IPS DF 6.9 (cell line): ENCODE measurements around the gene PAX5.

Experiments
- DNase-seq: peaks from one replicate; pipeline ENCODE4 v3.0.0-alpha.2; 2013; ENCODE audit warnings: low read depth, low spot score
- H3K27ac ChIP-seq: one replicate; pipeline ENCODE4 v1.5.1; 2013; ENCODE audit warnings: low read length, control low read depth
- H3K27me3 ChIP-seq: 2 replicates; pipeline ENCODE4 v1.6.1; 2013; ENCODE audit warnings: mild to moderate bottlenecking, low read length; ENCODE audit not compliant: control insufficient read depth, insufficient read depth
- H3K36me3 ChIP-seq: 2 replicates; pipeline ENCODE4 v1.6.1; 2013; ENCODE audit warnings: low read length; ENCODE audit not compliant: control insufficient read depth, insufficient read depth
- H3K4me1 ChIP-seq: 2 replicates; pipeline ENCODE4 v1.6.1; 2013; ENCODE audit warnings: low read length; ENCODE audit not compliant: control insufficient read depth, insufficient read depth
- H3K4me3 ChIP-seq: 2 replicates; pipeline ENCODE4 v1.5.1; 2013; ENCODE audit warnings: mild to moderate bottlenecking, low read length
- H3K9me3 ChIP-seq: 2 replicates; pipeline ENCODE4 v1.6.1; 2013; ENCODE audit warnings: low read length, inconsistent platforms; ENCODE audit not compliant: control insufficient read depth, insufficient read depth
- WGBS: extraction: QIAGEN DNeasy Blood & Tissue Kit; methylation state at CpG from one replicate; pipeline ENCODE4 v1.1.7; 2013; ENCODE audit warnings: mixed read lengths, missing lambda C conversion rate; ENCODE audit not compliant: insufficient read length, insufficient coverage; 5-methylcytosine and 5-hydroxymethylcytosine counted together

PAX5 gene

GRCh38 chr9:36960575-36960955 is 73.5 kb downstream of the PAX5 start:
- Histone ChIP-seq H3K27me3 (no peaks in the 10 kb centered on the region), H3K4me3 (no peak overlapping the region), H3K9me3 (no peaks in the 10 kb centered on the region), H3K27ac (no peak overlapping the region), H3K4me1 (no peaks in the 10 kb centered on the region), H3K36me3 (no peaks in the 10 kb centered on the region)
- DNase-seq: no peak
- WGBS: no CpG with 5 or more reads among the region's 7 CpGs

- WGBS: no CpG with 5 or more reads among the region's 12 CpGs
- Histone ChIP-seq H3K36me3 (no peaks in the 10 kb centered on the region), H3K9me3 (no peaks in the 10 kb centered on the region), H3K27ac (no peak overlapping the region), H3K4me1 (no peaks in the 10 kb centered on the region), H3K4me3 (no peak overlapping the region), H3K27me3 (no peaks in the 10 kb centered on the region)
- DNase-seq: no peak
These were observed 74.1 kb downstream of the PAX5 start for GRCh38 chr9:36959681-36960574.

GRCh38 chr9:36956908-36957307 is 77.2 kb downstream of the PAX5 start:
- no peaks in the 10 kb centered on the region for H3K9me3 ChIP-seq
- WGBS: no CpG with 5 or more reads among the region's 9 CpGs
- no peaks in the 10 kb centered on the region for H3K27me3 ChIP-seq
- H3K27ac ChIP-seq: no peak overlapping the region
- DNase-seq: no peak
- no peaks in the 10 kb centered on the region for H3K36me3 ChIP-seq
- no peaks in the 10 kb centered on the region for H3K4me1 ChIP-seq
- no peak overlapping the region for H3K4me3 ChIP-seq

GRCh38 chr9:36950389-36950788 is 83.7 kb downstream of the PAX5 start:
- no peak overlapping the region for H3K4me3 ChIP-seq
- no peaks in the 10 kb centered on the region for H3K9me3 ChIP-seq
- H3K27me3 ChIP-seq: no peaks in the 10 kb centered on the region
- no peaks in the 10 kb centered on the region; the same call in 1 of the 2 replicates for H3K4me1 ChIP-seq
- no peak overlapping the region for H3K27ac ChIP-seq
- H3K36me3 ChIP-seq: no peaks in the 10 kb centered on the region
- DNase-seq: no peak
- no CpG with 5 or more reads among the region's 4 CpGs for WGBS

GRCh38 chr9:36949466-36949865 is 84.6 kb downstream of the PAX5 start:
- no peak overlapping the region for H3K4me3 ChIP-seq
- no peak overlapping the region for H3K27ac ChIP-seq
- H3K9me3 ChIP-seq: no peaks in the 10 kb centered on the region
- no peaks in the 10 kb centered on the region for H3K36me3 ChIP-seq
- WGBS: no CpG with 5 or more reads among the region's 6 CpGs
- no peaks in the 10 kb centered on the region; the same call in 1 of the 2 replicates for H3K4me1 ChIP-seq
- no peaks in the 10 kb centered on the region for H3K27me3 ChIP-seq
- no peak for DNase-seq

GRCh38 chr9:36948051-36948450 is 86.0 kb downstream of the PAX5 start:
- no CpG with 5 or more reads among the region's 13 CpGs for WGBS
- Histone ChIP-seq H3K27me3 (no peaks in the 10 kb centered on the region), H3K36me3 (no peaks in the 10 kb centered on the region), H3K27ac (no peak overlapping the region), H3K9me3 (no peaks in the 10 kb centered on the region), H3K4me3 (no peak overlapping the region), H3K4me1 (no peaks in the 10 kb centered on the region; the same call in 1 of the 2 replicates)
- DNase-seq: no peak

GRCh38 chr9:36946653-36947052 is 87.4 kb downstream of the PAX5 start:
- Histone ChIP-seq H3K4me1 (no peaks in the 10 kb centered on the region; the same call in 1 of the 2 replicates), H3K9me3 (no peaks in the 10 kb centered on the region), H3K27me3 (no peaks in the 10 kb centered on the region), H3K36me3 (no peaks in the 10 kb centered on the region), H3K4me3 (no peak overlapping the region), H3K27ac (no peak overlapping the region)
- no peak for DNase-seq
- WGBS: no CpG with 5 or more reads among the region's 5 CpGs

GRCh38 chr9:36945999-36946398 is 88.1 kb downstream of the PAX5 start:
- no CpG with 5 or more reads among the region's 14 CpGs for WGBS
- no peaks in the 10 kb centered on the region; the same call in 1 of the 2 replicates for H3K4me1 ChIP-seq
- no peak overlapping the region for H3K4me3 ChIP-seq
- H3K27me3 ChIP-seq: no peaks in the 10 kb centered on the region
- H3K27ac ChIP-seq: no peak overlapping the region
- DNase-seq: no peak
- H3K9me3 ChIP-seq: no peaks in the 10 kb centered on the region
- H3K36me3 ChIP-seq: no peaks in the 10 kb centered on the region

- no peaks in the 10 kb centered on the region for H3K36me3 ChIP-seq
- no peak for DNase-seq
- no CpG with 5 or more reads among the region's 8 CpGs for WGBS
- no peaks in the 10 kb centered on the region for H3K9me3 ChIP-seq
- H3K4me3 ChIP-seq: no peak overlapping the region
- H3K27me3 ChIP-seq: no peaks in the 10 kb centered on the region
- no peaks in the 10 kb centered on the region for H3K4me1 ChIP-seq
- no peak overlapping the region for H3K27ac ChIP-seq
These were observed 91.2 kb downstream of the PAX5 start for GRCh38 chr9:36942891-36943290.

GRCh38 chr9:36941441-36941840 is 92.6 kb downstream of the PAX5 start:
- Histone ChIP-seq H3K36me3 (no peaks in the 10 kb centered on the region), H3K4me1 (peaks cover 1% of the 10 kb centered on the region; the same call in 1 of the 2 replicates), H3K27ac (no peak overlapping the region), H3K9me3 (no peaks in the 10 kb centered on the region), H3K27me3 (no peaks in the 10 kb centered on the region), H3K4me3 (no peak overlapping the region)
- no peak for DNase-seq
- WGBS: no CpG with 5 or more reads among the region's 6 CpGs

- no CpG with 5 or more reads among the region's 7 CpGs for WGBS
- H3K4me3 ChIP-seq: no peak overlapping the region
- H3K36me3 ChIP-seq: no peaks in the 10 kb centered on the region
- no peaks in the 10 kb centered on the region for H3K9me3 ChIP-seq
- no peaks in the 10 kb centered on the region for H3K27me3 ChIP-seq
- no peak overlapping the region for H3K27ac ChIP-seq
- DNase-seq: no peak
- peaks cover 1% of the 10 kb centered on the region; the same call in 1 of the 2 replicates for H3K4me1 ChIP-seq
These were observed 93.2 kb downstream of the PAX5 start for GRCh38 chr9:36940881-36941280.
